CD14-positive monocyte (primary cell): Measurements from ENCODE around the gene PRKD1. TPM values are rescaled to one million over a fixed set of nuclear protein-coding genes. Genes with fewer than 3 reads are reported as not detected.

Source experiments
- DNase-seq, 3 donors: peaks; one replicate each; pipeline ENCODE4 v3.0.0-alpha.2; 2011 to 2022
- H2AFZ ChIP-seq: 2 replicates; pipeline ENCODE4 v1.6.0; 2012; ENCODE audit warnings: mild to moderate bottlenecking, low read depth, low read length, inconsistent platforms; ENCODE audit not compliant: insufficient read depth, poor library complexity, severe bottlenecking
- H3K27ac ChIP-seq, 2 donors: 1 replicate in 1 of 2; 2 replicates in 1 of 2; pipeline ENCODE4 v1.5.1; 2012 to 2013; ENCODE audit warnings: low read length in 2 of 2, control low read depth in 1 of 2, inconsistent platforms in 1 of 2, low read depth in 1 of 2, mild to moderate bottlenecking in 1 of 2
- H3K27me3 ChIP-seq, 2 donors: one replicate each; pipeline versions ENCODE4 v1.6.0 to v1.6.1; 2011 to 2013; ENCODE audit warnings: low read length in 2 of 2; ENCODE audit not compliant: control insufficient read depth in 2 of 2, insufficient read depth in 2 of 2
- H3K36me3 ChIP-seq, 2 donors: replicated peaks in 1 of 2; 1 replicate in 1 of 2; 2 replicates in 1 of 2; pipeline versions ENCODE4 v1.5.1 to v1.6.1; 2012 to 2013; ENCODE audit warnings: low read length in 2 of 2, control low read depth in 1 of 2, inconsistent platforms in 1 of 2, mild to moderate bottlenecking in 1 of 2; ENCODE audit not compliant: insufficient read depth in 2 of 2, control insufficient read depth in 1 of 2
- H3K4me1 ChIP-seq, 2 donors: 1 replicate in 1 of 2; 2 replicates in 1 of 2; pipeline versions ENCODE4 v1.5.1 to v1.6.1; 2012 to 2013; ENCODE audit warnings: low read length in 2 of 2, control low read depth in 1 of 2, inconsistent platforms in 1 of 2, mild to moderate bottlenecking in 1 of 2, moderate library complexity in 1 of 2; ENCODE audit not compliant: insufficient read depth in 2 of 2, control insufficient read depth in 1 of 2
- H3K4me2 ChIP-seq: replicated peaks from 2 replicates; pipeline ENCODE3; 2012; ENCODE audit warnings: low read length, moderate library complexity, mild to moderate bottlenecking; ENCODE audit not compliant: poor library complexity, severe bottlenecking; ENCODE audit errors: extremely low read depth
- H3K4me3 ChIP-seq, 3 experiments: fragments of 200-600 bp in 1 of 3; sonication (generic) in 1 of 3; replicated peaks in 1 of 3; 1 replicate in 2 of 3; 2 replicates in 1 of 3; pipeline ENCODE4 v1.5.1; 2011 to 2013; ENCODE audit warnings: low read length in 3 of 3, mild to moderate bottlenecking in 3 of 3, control low read depth in 2 of 3, low read depth in 2 of 3, inconsistent platforms in 1 of 3, moderate library complexity in 1 of 3
- H3K79me2 ChIP-seq: 2 replicates; pipeline ENCODE4 v1.6.0; 2012; ENCODE audit warnings: mild to moderate bottlenecking, control low read depth, inconsistent platforms, low read length, moderate library complexity; ENCODE audit not compliant: insufficient read depth
- H3K9ac ChIP-seq: 2 replicates; pipeline ENCODE4 v1.6.0; 2017; ENCODE audit warnings: low read length, mild to moderate bottlenecking; ENCODE audit not compliant: insufficient read depth, poor library complexity, severe bottlenecking
- H3K9me3 ChIP-seq, 2 donors: replicated peaks in 1 of 2; 1 replicate in 1 of 2; 2 replicates in 1 of 2; pipeline versions ENCODE4 v1.5.1 to v1.6.1; 2012 to 2013; ENCODE audit warnings: low read length in 2 of 2, control low read depth in 1 of 2; ENCODE audit not compliant: control insufficient read depth in 1 of 2, insufficient read depth in 1 of 2
- H4K20me1 ChIP-seq: 2 replicates; pipeline ENCODE4 v1.6.0; 2012; ENCODE audit warnings: mild to moderate bottlenecking, low read length, control low read depth, moderate library complexity; ENCODE audit not compliant: insufficient read depth
- H3K27ac Mint-ChIP-seq, 7 donors: one replicate each; pipeline ENCODE4 v1.8.0; 2020; ENCODE audit warnings: mild to moderate bottlenecking in 7 of 7, mixed read lengths in 7 of 7, moderate library complexity in 6 of 7, inconsistent platforms in 2 of 7
- H3K27me3 Mint-ChIP-seq, 3 donors: one replicate each; pipeline ENCODE4 v1.8.0; 2021 to 2022; ENCODE audit warnings: low read depth in 3 of 3, mild to moderate bottlenecking in 3 of 3, mixed read lengths in 3 of 3, moderate library complexity in 3 of 3, inconsistent platforms in 1 of 3
- H3K36me3 Mint-ChIP-seq, 2 donors: one replicate each; pipeline ENCODE4 v1.8.0; 2020; ENCODE audit warnings: mixed read lengths in 2 of 2, inconsistent platforms in 1 of 2, mild to moderate bottlenecking in 1 of 2
- H3K4me1 Mint-ChIP-seq: one replicate; pipeline ENCODE4 v1.8.0; 2020; ENCODE audit warnings: mild to moderate bottlenecking, mixed read lengths
- H3K4me3 Mint-ChIP-seq, 2 donors: one replicate each; pipeline ENCODE4 v1.8.0; 2020; ENCODE audit warnings: mild to moderate bottlenecking in 2 of 2, mixed read lengths in 2 of 2, moderate library complexity in 1 of 2
- H3K9me3 Mint-ChIP-seq, 7 donors: one replicate each; pipeline ENCODE4 v1.8.0; 2020 to 2022; ENCODE audit warnings: mixed read lengths in 7 of 7, mild to moderate bottlenecking in 6 of 7, moderate library complexity in 6 of 7, inconsistent platforms in 2 of 7
- CTCF ChIP-seq: fragments of 200-600 bp; IDR thresholded peaks from one replicate; pipeline ENCODE4 v1.8.0; 2022; ENCODE audit warnings: antibody characterized with exemption, mild to moderate bottlenecking
- WGBS: methylation state at CpG from one replicate; pipeline ENCODE4 v1.1.5; 2013; ENCODE audit warnings: missing lambda C conversion rate; ENCODE audit not compliant: insufficient coverage; 5-methylcytosine and 5-hydroxymethylcytosine counted together
- intact Hi-C, 2 donors: fragments of 100-400 bp; cut with micrococcal nuclease; formaldehyde crosslinking; loops; one replicate each; pipeline versions ENCODE4 v1.15.0 to v1.15.1; 2023
- polyA plus RNA-seq, 3 donors: library from polyadenylated mRNA; depleted of rRNA in 1 of 3; unstranded in 2 of 3; stranded (reverse) in 1 of 3; fragments of 300-500 nt in 2 of 3; fragments of >200 nt in 1 of 3; fragmentation: Illumina TruSeq in 2 of 3; gene quantifications; 1 replicate in 2 of 3; 2 replicates in 1 of 3; pipeline ENCODE4 v1.2.3, GENCODE V29; 2012 to 2021

Gene PRKD1
- polyA plus RNA-seq, 3 donors, result not detected

GRCh38 chr14:29896354-29896821 lies 31.3 kb downstream of the PRKD1 start:
- no peaks in the 10 kb centered on the region for H3K27me3 ChIP-seq
- H3K9me3 Mint-ChIP-seq, result peaks cover 0 to 6% (median 1%) of the 10 kb centered on the region in 7 donors
- no peak for TF ChIP-seq CTCF
- H3K27me3 Mint-ChIP-seq, result peaks cover 0 to 2% (median 2%) of the 10 kb centered on the region in 3 donors
- no peaks in the 10 kb centered on the region for H3K4me1 Mint-ChIP-seq
- no peak overlapping the region for H3K27ac ChIP-seq
- no peak overlapping the region for H2AFZ ChIP-seq
- no peak for DNase-seq
- no peaks in the 10 kb centered on the region for H4K20me1 ChIP-seq
- WGBS, result no CpG with 5 or more reads among the region's 4 CpGs
- H3K4me3 ChIP-seq, result no peak overlapping the region
- H3K9me3 ChIP-seq, result no peaks in the 10 kb centered on the region
- no peak overlapping the region for H3K9ac ChIP-seq
- H3K4me3 Mint-ChIP-seq, result no peak overlapping the region
- H3K4me2 ChIP-seq, result no peak overlapping the region
- no peaks in the 10 kb centered on the region for H3K4me1 ChIP-seq
- no peaks in the 10 kb centered on the region for H3K36me3 Mint-ChIP-seq
- no peak overlapping the region for H3K27ac Mint-ChIP-seq
- H3K79me2 ChIP-seq, result no peaks in the 10 kb centered on the region
- intact Hi-C loops, result no loop called here
- no peaks in the 10 kb centered on the region for H3K36me3 ChIP-seq

DNA sequence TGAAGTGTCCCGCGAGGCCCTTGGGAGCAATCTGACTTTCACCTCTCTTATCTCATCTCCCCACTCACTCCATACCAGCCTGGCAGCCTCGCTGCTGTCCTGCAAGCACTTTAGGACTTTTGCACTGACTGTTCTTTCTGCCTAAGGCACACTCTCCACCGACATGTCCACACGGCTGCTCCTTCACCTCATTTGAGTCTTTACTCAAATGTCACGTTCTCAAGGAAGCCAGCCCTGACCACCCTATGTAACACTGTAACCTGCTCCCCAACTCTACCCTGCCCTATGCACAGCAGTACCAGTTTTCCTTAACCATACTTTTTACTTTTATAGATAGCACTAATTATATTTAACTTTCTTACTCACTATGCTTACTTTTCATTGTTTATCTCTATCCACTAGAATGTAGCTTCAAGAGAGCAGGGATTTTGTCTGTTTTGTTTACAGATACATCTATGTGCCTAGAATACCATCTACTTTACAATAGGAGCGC lies 32.0 kb downstream of the PRKD1 start:
- H3K4me3 ChIP-seq, result no peak overlapping the region
- no peak overlapping the region for H3K9ac ChIP-seq
- no peaks in the 10 kb centered on the region for H3K9me3 ChIP-seq
- H4K20me1 ChIP-seq, result no peaks in the 10 kb centered on the region
- no peak overlapping the region for H3K4me3 Mint-ChIP-seq
- H3K4me1 Mint-ChIP-seq, result no peaks in the 10 kb centered on the region
- DNase-seq, result no peak
- H3K4me1 ChIP-seq, result no peaks in the 10 kb centered on the region
- peaks cover 0 to 6% (median 2%) of the 10 kb centered on the region in 7 donors for H3K9me3 Mint-ChIP-seq
- intact Hi-C loops, result no loop called here
- no peaks in the 10 kb centered on the region for H3K36me3 Mint-ChIP-seq
- 87% methylated on average over 6 of the region's 7 CpGs for WGBS
- H2AFZ ChIP-seq, result no peak overlapping the region
- H3K27me3 ChIP-seq, result no peaks in the 10 kb centered on the region
- TF ChIP-seq CTCF, result no peak
- H3K27ac Mint-ChIP-seq, result no peak overlapping the region
- no peaks in the 10 kb centered on the region for H3K79me2 ChIP-seq
- peaks cover 0 to 2% (median 2%) of the 10 kb centered on the region in 3 donors for H3K27me3 Mint-ChIP-seq
- no peak overlapping the region for H3K27ac ChIP-seq
- no peaks in the 10 kb centered on the region for H3K36me3 ChIP-seq
- H3K4me2 ChIP-seq, result no peak overlapping the region
